SU-DHL-6 (cell line): ENCODE data around the gene PPP2R3B.

ENCODE experiments used
- EZH2phosphoT487 ChIP-seq: fragments of 200-600 bp; sonication (generic), shearing (Covaris generic); conservative IDR thresholded peaks from 2 replicates; pipeline ENCODE4 v1.6.1; 2018; ENCODE audit warnings: mild to moderate bottlenecking, antibody characterized with exemption, low read length, moderate library complexity, mixed read lengths
- TF ChIP-seq, protein P1 (sequence below): fragments of 200-600 bp; sonication (generic); IDR thresholded peaks from one replicate; pipeline ENCODE4 v1.5.1; 2017; ENCODE audit warnings: antibody characterized with exemption, mild to moderate bottlenecking, low read length, moderate library complexity; ENCODE audit not compliant: insufficient read depth, poor library complexity, severe bottlenecking

DNA sequence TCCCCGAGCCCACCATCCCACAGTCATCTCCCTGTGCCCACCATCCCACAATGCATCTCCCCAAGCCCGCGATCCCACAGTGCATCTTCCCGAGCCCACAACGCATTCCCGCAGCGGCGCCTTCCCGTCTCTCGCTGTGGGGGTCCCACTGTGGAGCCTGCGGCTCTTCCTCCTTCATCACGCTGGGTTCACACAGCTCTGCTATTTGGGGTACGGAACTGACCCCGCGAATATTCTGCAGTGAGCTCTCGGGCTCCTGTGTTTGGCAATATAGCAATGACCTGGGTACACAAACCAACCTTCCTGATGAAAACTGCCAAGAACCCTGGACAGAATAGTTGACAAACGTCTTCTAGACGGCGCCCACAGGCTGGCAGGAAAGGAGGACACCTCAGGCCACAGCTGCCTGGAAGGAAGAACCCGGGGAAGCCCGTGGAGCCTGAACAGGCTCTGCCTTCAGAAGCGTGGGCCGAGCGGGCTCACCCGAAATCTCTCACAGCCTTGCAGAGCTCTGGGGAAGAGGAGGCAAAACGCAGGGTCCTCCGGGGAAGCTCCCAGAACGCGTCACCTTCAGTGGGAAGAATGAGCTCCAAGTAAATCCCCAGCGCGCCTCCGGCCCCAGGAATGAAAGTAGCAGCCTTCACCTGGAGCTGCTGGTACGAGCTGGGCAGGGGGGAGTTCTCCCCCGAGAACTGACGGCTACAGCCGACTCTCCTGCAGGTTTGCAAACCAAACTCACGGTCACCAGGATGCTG is 22.9 kb downstream of the PPP2R3B start:
- TF ChIP-seq, protein P1, sequence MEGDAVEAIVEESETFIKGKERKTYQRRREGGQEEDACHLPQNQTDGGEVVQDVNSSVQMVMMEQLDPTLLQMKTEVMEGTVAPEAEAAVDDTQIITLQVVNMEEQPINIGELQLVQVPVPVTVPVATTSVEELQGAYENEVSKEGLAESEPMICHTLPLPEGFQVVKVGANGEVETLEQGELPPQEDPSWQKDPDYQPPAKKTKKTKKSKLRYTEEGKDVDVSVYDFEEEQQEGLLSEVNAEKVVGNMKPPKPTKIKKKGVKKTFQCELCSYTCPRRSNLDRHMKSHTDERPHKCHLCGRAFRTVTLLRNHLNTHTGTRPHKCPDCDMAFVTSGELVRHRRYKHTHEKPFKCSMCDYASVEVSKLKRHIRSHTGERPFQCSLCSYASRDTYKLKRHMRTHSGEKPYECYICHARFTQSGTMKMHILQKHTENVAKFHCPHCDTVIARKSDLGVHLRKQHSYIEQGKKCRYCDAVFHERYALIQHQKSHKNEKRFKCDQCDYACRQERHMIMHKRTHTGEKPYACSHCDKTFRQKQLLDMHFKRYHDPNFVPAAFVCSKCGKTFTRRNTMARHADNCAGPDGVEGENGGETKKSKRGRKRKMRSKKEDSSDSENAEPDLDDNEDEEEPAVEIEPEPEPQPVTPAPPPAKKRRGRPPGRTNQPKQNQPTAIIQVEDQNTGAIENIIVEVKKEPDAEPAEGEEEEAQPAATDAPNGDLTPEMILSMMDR, result no peak
- TF ChIP-seq EZH2phosphoT487, result no peak
